GM19397 (cell line): ENCODE results near the gene ZFP91.

ENCODE experiments used
- ATAC-seq: cut with Tn5 transposase; IDR thresholded peaks from one replicate; pipeline ENCODE4 v1.9.1; 2021; ENCODE audit warnings: mild to moderate bottlenecking, moderate library complexity; ENCODE audit not compliant: unreplicated experiment

ZFP91 gene

DNA sequence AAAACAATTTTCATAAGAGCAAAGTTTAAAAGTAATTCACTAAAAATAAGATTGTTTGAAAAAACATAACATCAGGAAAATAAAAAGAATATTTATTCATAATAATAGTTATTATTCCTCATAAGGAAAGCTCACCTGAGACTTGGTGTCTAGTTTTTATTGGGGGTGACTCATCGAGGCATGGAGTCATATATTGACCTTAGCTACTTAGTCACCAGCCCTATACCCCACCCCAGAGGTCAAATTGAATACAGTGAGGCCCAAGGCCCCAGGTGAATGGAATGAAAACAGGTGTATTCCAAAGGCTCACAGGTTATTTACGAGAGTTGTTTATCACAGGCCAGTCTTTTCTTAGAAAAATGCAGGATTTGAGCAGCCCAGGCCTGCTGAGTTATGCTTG, 80.5 kb downstream of the ZFP91 start:
- no peak for ATAC-seq

DNA sequence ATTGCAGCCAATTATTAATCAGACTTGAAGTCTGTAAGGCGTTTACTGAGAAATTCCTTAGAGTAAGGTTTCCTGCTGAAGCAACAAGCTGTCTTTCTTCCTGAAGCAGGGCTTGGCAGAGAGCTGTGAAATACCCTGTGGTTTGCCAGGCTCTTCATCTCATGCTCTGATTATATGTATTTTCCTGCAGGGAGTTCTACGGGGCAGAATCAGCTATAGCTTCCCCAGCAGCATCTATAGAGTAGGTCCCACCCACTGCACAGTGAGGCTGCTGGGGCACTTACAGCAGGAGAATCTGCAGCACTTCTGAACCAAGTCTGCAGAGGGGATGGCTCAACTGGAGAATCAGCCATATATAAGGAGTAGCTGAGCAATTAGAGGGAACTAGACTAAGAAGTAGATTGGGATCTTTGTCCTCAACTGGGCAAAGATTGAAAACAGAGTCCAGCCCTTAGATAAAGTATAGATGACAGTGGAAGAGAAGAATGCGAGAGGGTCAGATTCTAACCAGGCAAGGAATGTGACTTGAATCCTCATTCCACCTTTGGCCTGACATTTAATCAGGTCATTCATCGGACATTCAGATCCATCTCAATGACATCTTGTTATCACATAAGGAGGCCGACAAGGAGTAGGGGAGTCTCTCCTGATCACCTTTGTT, 81.2 kb downstream of the ZFP91 start:
- no peak for ATAC-seq
